HG03066 (cell line): Measurements from ENCODE around the gene NTPCR.

Source experiments
- ATAC-seq: cut with Tn5 transposase; IDR thresholded peaks from one replicate; pipeline ENCODE4 v1.9.1; 2021; ENCODE audit warnings: low read depth; ENCODE audit not compliant: unreplicated experiment

Gene NTPCR

DNA sequence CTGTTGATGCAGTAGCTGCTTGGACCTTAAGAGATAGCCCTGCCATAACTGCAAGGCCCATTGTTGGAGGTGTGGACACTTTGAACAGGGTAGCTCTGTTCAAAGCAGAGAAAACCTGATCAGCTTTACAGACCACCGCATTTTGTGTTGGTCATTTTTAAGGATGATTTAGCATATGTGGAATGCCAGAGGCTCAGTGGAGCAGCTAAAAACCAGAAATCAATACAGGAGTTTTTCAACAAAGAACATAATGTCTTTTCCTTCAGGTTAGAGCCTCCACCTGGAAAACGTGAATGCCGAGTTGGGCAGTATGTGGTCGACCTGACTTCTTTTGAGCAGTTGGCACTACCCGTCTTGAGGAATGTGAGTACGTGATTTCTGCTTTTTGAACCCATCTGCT, 5.7 kb downstream of the NTPCR start:
- no peak for ATAC-seq

DNA sequence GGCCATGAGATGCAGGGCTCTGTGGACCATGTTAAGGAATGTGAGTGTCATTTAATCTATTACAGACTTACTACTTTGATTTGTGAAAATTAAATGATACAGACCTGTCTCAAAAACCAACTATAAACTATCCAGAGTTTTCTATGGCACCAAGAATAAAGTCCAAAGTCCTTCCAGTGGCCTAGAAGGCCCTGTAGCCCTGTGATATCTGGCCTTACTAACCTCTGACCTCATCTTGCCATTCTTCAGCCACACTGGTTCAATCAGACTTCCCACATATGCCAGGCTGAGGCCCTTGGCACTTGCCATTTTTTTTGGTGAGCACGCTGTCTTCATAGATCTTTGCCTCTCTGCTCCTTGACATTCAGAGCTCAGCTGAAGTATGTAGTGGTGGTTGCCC, 7.7 kb downstream of the NTPCR start:
- ATAC-seq = no peak

DNA sequence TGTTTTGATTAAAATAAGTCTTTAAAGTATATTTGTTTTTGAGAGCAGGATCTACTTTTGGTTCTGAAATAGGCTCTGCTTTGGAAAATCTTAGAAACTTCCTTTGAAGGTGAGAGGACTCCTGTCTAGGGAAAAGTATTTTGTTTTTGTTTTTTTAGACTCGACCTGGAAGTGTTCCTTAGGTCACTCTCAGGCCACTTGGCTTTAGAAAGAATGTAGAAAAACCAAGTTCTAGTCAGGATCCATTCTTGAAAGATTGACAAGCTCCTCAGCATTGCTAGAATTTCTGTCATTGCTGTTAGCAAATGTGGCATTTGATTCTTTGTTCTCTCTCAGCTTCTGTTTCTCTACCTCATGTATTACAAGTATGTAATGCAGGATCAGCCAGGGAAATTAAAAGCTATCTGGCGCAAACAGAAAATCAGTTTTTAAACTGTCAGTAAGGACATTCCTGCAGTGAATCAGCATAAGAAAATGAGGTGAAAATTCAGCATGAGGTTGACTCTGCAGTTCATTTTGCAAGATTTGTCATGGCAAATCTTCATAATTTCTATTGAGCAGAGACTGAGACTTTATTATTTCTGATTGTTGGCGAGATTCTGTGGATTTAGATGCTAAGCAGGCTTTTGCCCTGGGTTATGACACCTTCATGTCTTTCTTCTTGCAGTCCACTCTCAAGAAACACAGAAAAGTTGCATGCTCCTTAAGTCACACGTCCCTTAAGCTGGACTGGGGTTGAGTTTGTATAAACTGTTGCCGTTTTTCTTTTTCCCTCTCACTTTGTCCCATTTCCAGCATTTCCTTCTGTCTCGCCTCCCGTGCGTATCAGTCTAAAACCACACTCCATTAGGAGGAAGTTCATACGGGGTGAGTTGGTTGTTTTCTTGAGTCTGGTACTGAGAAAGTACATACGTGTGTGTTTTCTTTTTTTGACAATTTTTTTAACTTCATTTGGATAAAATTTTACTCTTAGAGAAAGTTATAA, 12.6 kb downstream of the NTPCR start:
- ATAC-seq = no peak

DNA sequence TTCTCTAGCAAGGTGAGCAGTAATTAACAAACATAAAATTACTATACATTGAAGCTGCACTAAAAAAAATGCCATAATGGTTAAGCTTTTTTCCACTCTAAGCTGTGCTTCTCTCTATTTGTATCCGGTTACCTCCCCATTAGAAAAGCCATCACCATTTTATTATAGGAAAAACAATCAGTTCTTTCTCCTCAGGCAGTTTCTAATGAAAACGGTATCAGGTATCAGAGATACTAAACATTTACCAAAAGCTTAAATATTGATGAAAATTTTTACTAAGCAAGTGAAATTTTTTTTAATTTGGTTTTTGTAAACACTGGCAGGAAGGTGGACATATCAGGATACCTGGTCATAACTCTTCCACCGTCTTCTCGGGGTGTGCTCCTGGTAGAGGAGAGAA, 14.2 kb downstream of the NTPCR start:
- no peak for ATAC-seq

DNA sequence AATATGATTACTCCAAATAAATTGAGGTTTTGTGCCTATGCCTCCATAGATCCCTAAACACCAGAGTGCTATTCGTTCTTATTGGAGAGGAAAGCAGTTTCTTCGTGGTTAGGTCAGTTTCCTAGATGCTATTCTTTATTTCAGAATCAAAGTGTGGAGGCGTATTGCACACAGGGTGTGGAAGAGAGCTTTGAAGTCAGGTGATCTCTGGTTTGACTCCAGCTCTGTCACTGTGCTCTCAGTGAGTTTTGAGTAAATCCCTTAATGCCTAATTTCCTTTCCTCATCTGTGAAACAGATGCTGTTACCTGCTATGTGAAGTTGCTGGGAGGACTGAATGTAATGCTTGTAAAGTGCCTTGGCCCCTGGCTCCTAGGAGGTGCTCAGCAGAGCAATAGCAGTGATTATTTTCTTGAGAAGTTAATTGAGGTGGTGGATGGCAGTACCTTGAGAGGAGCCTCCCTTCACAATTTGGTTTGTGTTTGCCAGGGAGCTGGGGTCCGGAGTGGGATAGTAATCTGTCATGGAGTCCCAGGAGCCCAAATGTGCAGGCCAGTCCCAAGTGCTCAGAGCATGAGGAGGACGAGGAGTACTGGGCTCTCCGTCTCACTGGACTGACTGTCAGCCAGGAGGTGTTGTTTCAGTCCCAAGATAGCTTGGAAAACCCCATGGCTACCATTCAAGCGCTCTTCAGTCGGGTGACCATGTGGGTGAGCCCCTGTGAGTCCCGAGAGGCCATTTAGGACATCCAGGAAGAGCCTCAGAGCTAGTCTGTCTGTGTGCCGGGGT, 14.9 kb downstream of the NTPCR start:
- ATAC-seq = no peak

DNA sequence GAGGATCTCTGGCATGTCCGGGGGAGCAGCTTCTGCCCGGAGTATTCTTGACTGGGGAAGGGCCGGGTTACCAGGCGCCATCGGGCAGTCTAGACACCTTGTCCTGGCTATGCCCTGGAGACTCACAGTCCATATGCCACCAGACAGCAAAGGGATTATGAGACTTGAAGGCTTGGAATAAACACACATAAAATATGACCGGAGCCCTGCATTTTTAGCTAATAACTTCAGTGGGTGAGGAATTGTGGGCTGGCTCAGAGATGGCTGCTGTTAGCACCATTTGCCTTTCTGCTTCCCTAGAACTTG, 15.5 kb downstream of the NTPCR start:
- no peak for ATAC-seq

DNA sequence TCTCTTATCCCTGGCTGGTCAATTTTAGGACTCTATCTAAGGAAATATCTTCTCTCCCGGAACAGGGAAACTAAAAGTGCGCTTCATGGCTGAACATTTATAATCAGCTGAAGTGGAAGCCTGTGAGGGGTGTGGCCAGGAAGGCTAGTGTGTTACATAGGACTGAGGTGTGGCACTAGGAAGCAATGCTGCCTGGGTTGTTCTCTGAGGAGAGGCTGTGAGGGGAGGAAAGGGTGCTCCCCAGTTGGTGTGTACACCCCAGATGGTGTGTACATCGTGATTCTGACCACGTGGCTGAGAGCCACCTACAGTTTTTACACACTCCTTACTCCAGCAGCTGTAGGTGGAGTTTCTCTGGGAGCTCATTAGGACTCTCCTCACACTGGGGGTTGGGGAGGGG, 16.3 kb downstream of the NTPCR start:
- no peak for ATAC-seq

DNA sequence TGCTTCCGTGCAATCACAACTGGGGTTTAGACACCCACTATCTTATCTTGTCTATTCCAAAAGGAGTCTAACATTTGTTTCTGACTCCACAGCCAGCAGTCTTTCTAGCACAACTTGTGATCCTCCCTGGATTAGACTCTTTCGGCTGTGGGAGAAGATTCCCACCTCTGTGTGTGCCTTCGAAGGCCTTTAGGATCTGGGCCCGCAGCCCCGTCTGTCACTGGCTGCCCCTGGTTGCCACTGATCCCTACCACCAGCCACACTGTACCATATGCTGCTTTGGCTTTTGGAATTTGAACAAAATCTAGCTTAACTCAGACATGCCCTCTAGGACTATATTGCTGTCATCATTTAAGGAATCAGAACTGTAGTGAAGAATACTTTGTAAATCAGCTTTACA, 18.0 kb downstream of the NTPCR start:
- ATAC-seq = no peak

DNA sequence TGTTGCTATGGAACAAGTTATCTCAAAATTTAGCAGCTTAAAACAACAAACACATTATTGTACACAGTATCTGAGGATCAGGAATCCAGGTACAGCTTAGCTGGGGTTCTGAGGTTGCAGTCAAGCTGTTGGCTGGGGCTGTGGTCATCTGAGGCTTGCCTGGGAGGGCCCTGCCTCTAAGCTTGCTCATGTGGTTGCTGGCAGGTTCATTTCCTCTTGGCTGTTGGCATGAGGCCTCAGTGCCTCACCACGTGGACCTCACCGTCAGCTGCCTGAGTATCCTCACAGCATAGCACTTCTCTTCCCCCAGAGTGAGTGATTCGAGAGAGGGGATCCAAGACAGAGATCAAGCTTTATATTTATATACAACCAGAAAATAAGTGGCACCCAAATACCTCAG, 18.6 kb downstream of the NTPCR start:
- no peak for ATAC-seq

DNA sequence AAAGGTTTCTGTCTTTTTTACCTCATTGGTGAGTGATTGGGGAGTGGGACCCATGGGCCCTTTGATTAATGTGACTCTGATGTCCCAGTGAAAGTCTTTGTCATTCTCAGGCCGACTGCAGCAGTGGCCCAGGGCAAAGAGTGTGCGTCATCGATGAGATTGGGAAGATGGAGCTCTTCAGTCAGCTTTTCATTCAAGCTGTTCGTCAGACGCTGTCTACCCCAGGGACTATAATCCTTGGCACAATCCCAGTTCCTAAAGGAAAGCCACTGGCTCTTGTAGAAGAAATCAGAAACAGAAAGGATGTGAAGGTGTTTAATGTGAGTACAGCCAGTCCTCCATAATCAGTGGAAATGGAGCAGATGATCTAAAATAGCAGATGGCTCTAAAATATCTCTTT, 19.4 kb downstream of the NTPCR start:
- no peak for ATAC-seq

DNA sequence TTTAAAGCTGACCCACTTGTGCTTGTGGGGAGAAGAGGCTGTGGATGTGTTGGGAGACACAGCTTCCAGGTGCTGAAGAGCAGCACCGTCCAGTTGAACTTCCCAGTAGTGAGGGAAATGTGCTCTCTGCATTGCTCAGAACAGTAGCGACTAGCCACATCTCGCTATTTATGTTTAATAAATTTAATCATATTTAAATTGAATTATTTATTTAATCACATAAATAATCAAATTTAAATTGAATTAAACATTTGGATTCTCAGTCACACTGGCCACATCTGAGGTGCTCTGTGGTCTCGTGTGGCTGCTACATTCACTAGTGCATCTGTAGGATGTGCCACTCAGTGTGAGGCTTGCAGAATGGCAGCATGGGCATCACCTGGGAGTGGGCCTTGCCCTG, 20.1 kb downstream of the NTPCR start:
- no peak for ATAC-seq

DNA sequence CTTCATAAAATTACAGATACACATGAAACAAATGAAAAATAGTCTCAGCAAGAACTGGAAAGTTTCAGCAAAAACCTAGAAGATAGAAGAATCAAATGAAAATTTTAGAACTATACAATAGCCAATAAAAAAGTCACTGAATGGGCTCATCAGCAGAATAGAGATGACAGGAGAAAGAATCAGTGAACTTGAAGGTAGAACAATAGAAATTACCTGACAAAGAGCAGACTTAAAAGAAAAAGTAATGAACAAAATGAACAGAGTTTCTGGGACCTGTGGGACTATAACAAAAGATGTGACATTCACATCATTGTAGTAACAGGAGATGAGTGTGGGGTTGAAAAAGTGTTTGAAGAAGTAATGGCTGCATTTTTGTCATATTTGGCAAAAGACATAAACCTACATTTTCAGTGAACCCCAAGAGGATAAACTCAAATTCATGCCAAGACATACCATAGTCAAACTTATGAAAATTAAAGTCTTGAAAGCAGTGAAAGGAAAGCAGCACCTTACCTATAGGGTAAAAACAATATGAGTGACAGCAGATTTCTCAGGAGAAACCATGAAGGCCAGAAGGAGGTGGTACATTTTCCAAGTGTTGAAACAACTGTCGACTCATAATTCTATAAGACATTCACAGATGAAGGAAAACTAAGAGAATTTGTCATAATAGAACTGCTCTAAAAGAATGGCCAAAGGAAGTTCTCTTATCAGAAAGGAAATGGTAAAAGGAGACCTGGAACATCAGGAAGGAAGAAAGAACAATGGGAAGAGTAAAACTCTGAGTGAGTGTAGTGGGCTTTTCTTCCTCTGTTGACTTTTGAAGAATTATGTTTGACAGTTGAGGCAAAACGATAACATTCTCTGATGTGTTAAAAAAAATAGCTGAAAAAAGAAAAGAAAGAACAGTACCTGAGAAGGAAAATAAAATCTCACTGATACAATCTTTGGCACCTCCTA, 23.5 kb downstream of the NTPCR start:
- ATAC-seq = no peak

DNA sequence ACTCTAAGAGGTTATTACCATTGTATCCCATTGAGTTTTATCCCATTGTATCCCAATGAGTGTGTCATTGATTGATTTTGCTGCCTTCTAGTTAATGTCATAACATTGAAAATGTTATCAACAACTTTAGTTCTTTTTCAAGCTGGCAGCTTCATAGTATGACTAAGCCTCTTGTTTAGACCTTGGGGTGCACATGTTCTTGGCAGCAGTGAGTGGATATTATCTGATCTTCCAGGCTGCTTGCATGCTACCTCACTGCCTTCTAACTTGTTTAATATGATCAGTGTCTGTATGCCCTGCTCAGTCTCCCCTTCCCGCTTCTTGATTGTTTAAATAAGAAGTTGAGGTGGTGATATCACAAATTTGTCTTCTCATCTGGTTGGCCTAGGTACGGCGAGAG, 24.6 kb downstream of the NTPCR start:
- no peak for ATAC-seq

DNA sequence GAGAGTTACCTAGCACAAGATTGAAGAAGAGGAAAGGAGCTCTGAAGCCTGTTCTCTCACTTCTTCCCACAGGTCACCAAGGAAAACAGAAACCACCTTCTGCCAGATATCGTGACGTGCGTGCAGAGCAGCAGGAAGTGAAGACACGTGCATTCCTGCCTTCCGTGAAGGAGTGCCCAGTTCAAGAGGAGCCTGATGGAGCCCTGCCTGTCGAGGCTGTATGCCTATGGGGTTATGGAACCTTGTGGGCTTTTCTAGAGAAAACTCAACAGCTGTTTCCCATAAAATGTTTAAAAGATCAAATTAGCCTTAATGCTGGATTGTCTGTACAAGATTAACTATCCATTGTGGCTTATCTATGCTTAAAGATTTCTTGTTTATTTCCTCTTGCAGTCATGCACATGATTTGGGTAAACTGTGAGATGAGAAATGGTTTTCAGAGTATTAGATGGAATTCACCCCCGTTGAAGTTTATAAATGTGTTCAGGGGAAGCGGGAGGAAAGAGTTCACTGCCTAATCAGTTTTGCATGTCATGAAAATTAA, 27.8 kb downstream of the NTPCR start:
- no peak for ATAC-seq

DNA sequence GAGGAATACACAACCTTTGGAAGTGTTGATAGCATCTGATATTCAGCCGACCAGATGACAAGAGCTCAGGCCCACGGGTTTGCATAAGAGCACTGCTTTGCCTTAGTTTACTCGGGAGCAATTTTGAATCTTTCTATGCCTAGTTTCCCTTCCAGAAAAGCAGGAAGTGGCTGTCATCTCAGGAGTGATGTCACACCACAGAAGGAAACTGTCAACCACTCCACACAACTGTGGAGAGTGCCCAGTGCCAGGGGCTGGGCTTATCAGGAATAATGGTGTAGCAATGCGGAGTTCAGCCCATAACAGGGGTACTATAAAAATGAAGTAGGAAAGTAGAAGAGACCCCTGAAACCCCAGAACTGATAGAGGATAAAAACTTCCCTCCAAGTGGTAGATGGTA, 28.4 kb downstream of the NTPCR start:
- ATAC-seq = no peak

DNA sequence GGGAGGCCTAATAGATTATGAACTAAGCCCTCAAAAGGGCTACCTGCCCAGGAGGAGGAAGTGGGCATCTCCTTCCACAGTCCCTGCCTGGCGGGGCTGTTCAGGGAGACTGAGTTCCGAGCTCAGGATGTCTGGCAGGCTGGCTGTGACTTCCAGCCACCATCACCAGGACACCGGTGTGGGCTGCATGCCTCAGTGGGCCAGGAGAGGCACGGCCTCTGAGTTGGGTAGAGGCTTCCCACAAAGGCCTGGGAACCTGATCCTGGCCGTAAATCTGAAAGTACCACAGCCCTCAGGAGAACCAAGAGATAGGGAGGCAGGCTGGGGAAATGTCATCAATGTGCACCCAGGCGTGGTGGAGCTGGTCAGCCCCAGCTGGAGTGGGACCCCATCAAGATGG, 29.1 kb downstream of the NTPCR start:
- ATAC-seq = no peak

DNA sequence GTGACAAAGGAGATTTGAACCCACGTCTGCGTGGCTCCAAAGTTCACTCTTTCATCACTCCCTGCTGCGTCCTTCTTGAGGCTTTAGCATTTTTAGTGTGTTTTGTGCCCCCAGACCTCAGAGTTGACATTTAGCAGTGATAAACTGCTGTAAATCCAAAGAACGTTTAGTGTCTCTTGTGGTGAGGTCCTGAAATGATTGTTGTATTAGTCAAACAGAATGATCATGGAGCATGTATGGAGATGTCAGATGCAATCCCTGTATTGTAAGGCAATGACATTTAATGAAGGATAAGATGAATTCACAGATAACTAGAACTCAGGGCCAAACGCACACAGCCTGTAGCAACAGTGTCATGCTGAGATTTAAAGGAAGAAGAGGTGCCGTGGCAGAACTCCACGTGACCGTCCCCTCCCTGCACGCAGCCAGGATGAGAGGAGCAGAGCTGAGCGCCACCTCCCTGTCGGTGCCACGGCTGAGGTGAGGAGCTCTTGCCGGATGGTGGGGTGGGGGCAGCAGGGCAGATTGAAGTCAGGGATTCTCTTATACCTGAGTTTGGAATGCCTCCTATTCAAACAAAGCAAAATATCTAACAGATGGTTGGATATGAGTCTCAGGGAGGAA, 30.1 kb downstream of the NTPCR start:
- ATAC-seq = no peak

DNA sequence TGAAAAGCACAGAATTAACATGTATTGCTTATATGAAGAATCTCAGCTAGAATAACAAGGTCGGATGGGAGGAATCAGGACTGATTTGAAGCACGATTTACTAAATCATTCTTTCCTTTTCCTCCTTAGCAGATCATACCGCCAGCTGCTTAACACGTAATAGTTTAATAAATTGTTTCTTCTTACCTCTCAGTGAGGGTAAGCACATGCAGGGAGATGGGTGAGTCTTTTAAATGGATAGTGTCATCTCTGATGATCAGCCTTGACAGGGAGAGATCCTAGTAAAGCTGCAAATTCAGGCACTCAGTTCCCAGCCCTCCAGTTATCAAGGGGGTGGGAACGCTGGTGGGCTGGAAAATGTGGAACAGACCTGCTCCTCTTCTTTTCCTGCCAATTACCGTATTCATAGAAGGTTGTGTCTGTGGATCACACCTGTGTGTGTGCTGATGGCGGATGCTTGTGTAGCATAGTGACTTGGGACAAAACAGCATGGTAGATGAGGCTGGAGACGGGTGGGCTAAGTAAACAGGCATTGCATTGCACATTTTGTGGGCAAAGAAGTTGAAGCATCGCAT, 30.7 kb downstream of the NTPCR start:
- no peak for ATAC-seq

DNA sequence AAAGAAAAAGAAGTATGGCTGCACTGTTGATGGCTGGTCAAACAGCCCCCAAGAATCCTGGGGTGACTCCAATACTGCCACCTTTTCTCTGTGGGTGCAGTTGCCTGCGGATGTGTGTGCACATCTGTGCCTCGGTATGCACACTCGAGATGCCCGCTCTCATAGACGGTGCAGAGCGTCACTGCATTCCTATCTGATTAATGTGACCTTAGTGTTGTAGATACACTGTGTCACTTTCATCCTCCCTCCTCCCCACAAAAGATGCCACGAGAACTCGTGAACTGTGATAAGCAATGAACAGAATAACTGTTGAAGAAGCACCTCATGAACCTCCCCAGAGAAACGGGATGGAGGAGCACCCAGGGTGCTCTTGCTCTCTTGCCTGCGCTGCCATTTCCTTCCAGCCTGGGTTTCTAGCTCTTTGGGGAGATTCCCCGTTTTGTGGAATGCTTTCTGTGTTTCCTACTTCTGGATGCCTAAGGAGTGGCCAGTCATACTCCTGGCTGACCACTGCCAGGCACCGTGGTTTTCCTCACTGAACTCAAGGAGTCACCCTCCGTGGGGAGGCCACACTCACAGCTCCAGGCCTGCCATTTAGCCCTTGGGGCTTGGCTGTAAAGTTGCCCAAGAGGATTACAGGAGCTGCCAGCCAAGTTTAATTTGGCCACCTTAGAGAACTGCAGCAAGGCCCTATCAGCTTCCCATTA, 32.0 kb downstream of the NTPCR start:
- ATAC-seq = no peak
